ENCODE measurements around the gene C22orf31.

C22orf31 gene

DNA sequence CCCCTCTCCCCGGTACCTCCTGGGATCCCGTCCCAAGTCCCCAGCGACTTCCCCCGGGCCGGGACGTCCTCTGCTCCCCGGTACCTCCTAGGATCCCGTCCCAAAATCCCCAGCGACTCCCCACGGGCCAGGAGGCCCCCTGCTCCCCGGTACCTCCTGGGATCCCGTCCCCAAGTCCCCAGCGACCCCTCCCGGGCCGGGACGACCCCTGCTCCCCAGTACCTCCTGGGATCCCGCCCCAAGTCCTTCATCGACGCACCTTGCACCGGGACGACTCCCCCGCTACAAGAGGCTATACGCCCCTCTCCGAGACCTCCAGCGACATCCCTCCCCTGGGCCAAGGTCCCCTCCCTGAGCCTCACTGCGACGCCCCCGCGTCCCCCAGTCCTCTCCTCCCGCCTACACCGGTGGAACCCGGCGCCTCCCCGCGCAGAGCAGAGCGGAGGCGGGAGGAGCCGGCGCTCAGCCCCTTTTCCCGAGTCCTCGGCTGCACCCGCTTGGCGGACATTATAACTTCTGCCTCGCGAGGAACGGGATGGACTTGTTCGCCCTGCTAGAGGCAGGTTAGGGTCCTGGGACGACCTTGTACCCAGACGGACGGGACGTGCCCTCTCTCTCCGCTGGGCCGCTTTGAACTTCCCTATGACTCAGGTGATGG, 12.1 kb upstream of the C22orf31 start:
- Histone ChIP-seq H3K9me3 (ENCODE audit: insufficient read depth, low read length) (no peaks in the 10 kb centered on the region), H3K27me3 (ENCODE audit: low read length) (no peaks in the 10 kb centered on the region), H2AFZ (ENCODE audit: low read depth, low read length, severe bottlenecking) (no peak overlapping the region), H3K79me2 (ENCODE audit: insufficient read depth, low read length) (no peaks in the 10 kb centered on the region), H3K9me2 (replicated peaks; ENCODE audit: insufficient read depth, low read length) (no peaks in the 10 kb centered on the region), H3K4me3 (ENCODE audit: insufficient read depth, low read length, poor library complexity, severe bottlenecking) (no peak overlapping the region), H3F3A (ENCODE audit: insufficient read depth) (0 out of 2 replicates have a peak, but pooled peaks cover 3% of the 10 kb centered on the region), H3K36me3 (ENCODE audit: low read length) (no peaks in the 10 kb centered on the region), H3K27ac (ENCODE audit: low read depth, low read length) (no peak overlapping the region), H3K9ac (ENCODE audit: low read length) (no peak overlapping the region), H3K4me2 (ENCODE audit: low read depth, low read length, poor library complexity, severe bottlenecking) (no peak overlapping the region), H4K20me1 (ENCODE audit: low read depth, low read length) (no peaks in the 10 kb centered on the region)
- TF ChIP-seq CTCF (IDR thresholded peaks at IDR 0.05; ENCODE audit: insufficient read depth, low read length, poor library complexity, severe bottlenecking), result no peak

GRCh38 chr22:29072979-29073617, 11.5 kb upstream of the C22orf31 start, which contains the start of gene KREMEN1:
TSS of gene KREMEN1 (plus strand) at chr22:29073035. CDS start at chr22:29073131, 96 bp downstream.
- H3K9me3 ChIP-seq (ENCODE audit: insufficient read depth, low read length), result no peaks in the 10 kb centered on the region
- H3K4me2 ChIP-seq (ENCODE audit: low read depth, low read length, poor library complexity, severe bottlenecking), result peak within 1 kb of the TSS; percentile 37
- H3K9ac ChIP-seq (ENCODE audit: low read length), result no peak within 1 kb of the TSS
- H3F3A ChIP-seq (ENCODE audit: insufficient read depth), result 0 out of 2 replicates have a peak, but pooled peaks cover 3% of the 10 kb centered on the region
- peak within 1 kb of the TSS; percentile 18 for H3K4me3 ChIP-seq (ENCODE audit: insufficient read depth, low read length, poor library complexity, severe bottlenecking)
- H3K27ac ChIP-seq (ENCODE audit: low read depth, low read length), result no peak within 1 kb of the TSS
- TF ChIP-seq CTCF (IDR thresholded peaks at IDR 0.05; ENCODE audit: insufficient read depth, low read length, poor library complexity, severe bottlenecking), result no peak
- no peak for TF ChIP-seq EZH2phosphoT487 (conservative IDR thresholded peaks at IDR 0.05; ENCODE audit: low read length)
- no peaks in the 10 kb centered on the region for H3K79me2 ChIP-seq (ENCODE audit: insufficient read depth, low read length)
- no peaks in the 10 kb centered on the region for H3K27me3 ChIP-seq (ENCODE audit: low read length)
- H3K9me2 ChIP-seq (replicated peaks; ENCODE audit: insufficient read depth, low read length), result no peaks in the 10 kb centered on the region
- no peaks in the 10 kb centered on the region for H4K20me1 ChIP-seq (ENCODE audit: low read depth, low read length)
- no peak within 1 kb of the TSS for H2AFZ ChIP-seq (ENCODE audit: low read depth, low read length, severe bottlenecking)
- no peaks in the 10 kb centered on the region for H3K36me3 ChIP-seq (ENCODE audit: low read length)

GRCh38 chr22:29072193-29072978, 10.8 kb upstream of the C22orf31 start:
- Histone ChIP-seq H3K4me2 (ENCODE audit: low read depth, low read length, poor library complexity, severe bottlenecking) (peak overlapping the region; percentile 36), H3K27ac (ENCODE audit: low read depth, low read length) (no peak overlapping the region), H3K4me3 (ENCODE audit: insufficient read depth, low read length, poor library complexity, severe bottlenecking) (peak overlapping the region; percentile 17), H3K9me2 (replicated peaks; ENCODE audit: insufficient read depth, low read length) (no peaks in the 10 kb centered on the region), H3K27me3 (ENCODE audit: low read length) (no peaks in the 10 kb centered on the region), H2AFZ (ENCODE audit: low read depth, low read length, severe bottlenecking) (no peak overlapping the region), H3K9ac (ENCODE audit: low read length) (no peak overlapping the region), H3K79me2 (ENCODE audit: insufficient read depth, low read length) (no peaks in the 10 kb centered on the region), H4K20me1 (ENCODE audit: low read depth, low read length) (no peaks in the 10 kb centered on the region), H3K9me3 (ENCODE audit: insufficient read depth, low read length) (no peaks in the 10 kb centered on the region), H3F3A (ENCODE audit: insufficient read depth) (0 out of 2 replicates have a peak, but pooled peaks cover 3% of the 10 kb centered on the region), H3K36me3 (ENCODE audit: low read length) (no peaks in the 10 kb centered on the region)
- TF ChIP-seq CTCF (IDR thresholded peaks at IDR 0.05; ENCODE audit: insufficient read depth, low read length, poor library complexity, severe bottlenecking), result no peak
- no peak for TF ChIP-seq EZH2phosphoT487 (conservative IDR thresholded peaks at IDR 0.05; ENCODE audit: low read length)

Data from SU-DHL-6 (cell line).